Putamen (tissue), 1 donor: ENCODE results near the gene POLE4.

Experiments used
- DNase-seq: peaks from one replicate; pipeline ENCODE4 v3.0.0-alpha.2; 2016; ENCODE audit warnings: low spot score

Gene POLE4

GRCh38 chr2:74939919-74940812 lies 18.3 kb upstream of the POLE4 start:
- no peak for DNase-seq

GRCh38 chr2:74941284-74941683 lies 17.2 kb upstream of the POLE4 start:
- no peak for DNase-seq

- no peak for DNase-seq
Observed at GRCh38 chr2:74942263-74942662, 16.2 kb upstream of the POLE4 start.

GRCh38 chr2:74944987-74945787 lies 13.3 kb upstream of the POLE4 start:
- no peak for DNase-seq

- DNase-seq, result no peak
Observed at GRCh38 chr2:74945788-74946331, 12.6 kb upstream of the POLE4 start.

- no peak for DNase-seq
Observed at GRCh38 chr2:74947703-74948102, 10.7 kb upstream of the POLE4 start.

GRCh38 chr2:74948779-74949178 lies 9.7 kb upstream of the POLE4 start:
- DNase-seq, result no peak

- DNase-seq, result no peak
Observed at GRCh38 chr2:74951211-74951754, 7.2 kb upstream of the POLE4 start.

- DNase-seq, result no peak
Observed at GRCh38 chr2:74952575-74952974, 5.9 kb upstream of the POLE4 start.

GRCh38 chr2:74953796-74954499 lies 4.5 kb upstream of the POLE4 start:
- no peak for DNase-seq

GRCh38 chr2:74954500-74954874 lies 4.0 kb upstream of the POLE4 start:
- no peak for DNase-seq

GRCh38 chr2:74957886-74958273 lies 563 bp upstream of the POLE4 start:
- DNase-seq, result no peak

- DNase-seq, result no peak
Observed at GRCh38 chr2:74959106-74959751, 786 bp downstream of the POLE4 start.

- no peak for DNase-seq
Observed at GRCh38 chr2:74966887-74967286, 8.4 kb downstream of the POLE4 start.

GRCh38 chr2:74975016-74975415 lies 16.6 kb downstream of the POLE4 start:
- DNase-seq, result no peak

- DNase-seq, result no peak
Observed at GRCh38 chr2:74979844-74980243, 21.4 kb downstream of the POLE4 start.

- no peak for DNase-seq
Observed at GRCh38 chr2:74982577-74982976, 24.1 kb downstream of the POLE4 start.

GRCh38 chr2:74983631-74984392 lies 25.4 kb downstream of the POLE4 start:
- DNase-seq, result no peak

GRCh38 chr2:74984947-74985637 lies 26.6 kb downstream of the POLE4 start:
- no peak for DNase-seq

- DNase-seq, result no peak
Observed at GRCh38 chr2:74985978-74986609, 27.7 kb downstream of the POLE4 start.
